GM12801 (cell line): ENCODE data around the gene HCK.

Experiments
- CTCF ChIP-seq: IDR thresholded peaks from one replicate; pipeline ENCODE4 v1.5.1; 2011; ENCODE audit warnings: control low read depth; ENCODE audit not compliant: insufficient read length; ENCODE audit errors: extremely low read depth

HCK gene

GRCh38 chr20:32111156-32111686 is 59.2 kb downstream of the HCK start:
- TF ChIP-seq CTCF = no peak

GRCh38 chr20:32111753-32112152 is 59.7 kb downstream of the HCK start:
- no peak for TF ChIP-seq CTCF

GRCh38 chr20:32112841-32113240 is 60.8 kb downstream of the HCK start:
- TF ChIP-seq CTCF = no peak

DNA sequence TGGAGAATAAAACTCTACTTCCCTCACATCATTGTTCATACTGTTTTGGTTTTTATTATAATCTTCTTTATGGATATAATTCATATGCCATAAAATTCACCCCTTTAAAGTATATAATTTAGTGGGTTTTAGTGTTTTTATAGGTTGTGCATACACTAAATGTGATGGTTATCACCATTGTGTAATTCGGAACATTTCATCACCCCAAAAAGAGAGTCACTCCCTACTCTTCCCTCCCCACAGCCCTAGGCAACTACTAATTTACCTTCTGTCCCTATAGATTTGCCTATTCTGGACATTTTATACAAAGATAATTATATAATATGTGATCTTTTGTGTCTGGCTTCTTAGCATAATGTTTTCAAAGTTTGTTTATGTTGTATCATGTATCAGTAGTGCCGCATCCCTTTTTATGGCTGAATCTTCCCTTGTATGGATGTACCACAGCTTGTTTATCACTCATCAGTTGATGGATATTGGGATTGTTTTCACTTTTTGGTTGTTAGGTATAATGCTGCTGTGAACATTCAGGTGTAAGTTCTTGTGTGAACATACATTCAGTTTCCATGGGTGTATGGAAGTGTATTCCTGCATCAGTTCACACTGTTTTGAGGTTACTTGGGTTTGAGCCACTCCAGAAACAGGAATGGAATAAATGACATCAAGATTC is 61.7 kb downstream of the HCK start:
- no peak for TF ChIP-seq CTCF

DNA sequence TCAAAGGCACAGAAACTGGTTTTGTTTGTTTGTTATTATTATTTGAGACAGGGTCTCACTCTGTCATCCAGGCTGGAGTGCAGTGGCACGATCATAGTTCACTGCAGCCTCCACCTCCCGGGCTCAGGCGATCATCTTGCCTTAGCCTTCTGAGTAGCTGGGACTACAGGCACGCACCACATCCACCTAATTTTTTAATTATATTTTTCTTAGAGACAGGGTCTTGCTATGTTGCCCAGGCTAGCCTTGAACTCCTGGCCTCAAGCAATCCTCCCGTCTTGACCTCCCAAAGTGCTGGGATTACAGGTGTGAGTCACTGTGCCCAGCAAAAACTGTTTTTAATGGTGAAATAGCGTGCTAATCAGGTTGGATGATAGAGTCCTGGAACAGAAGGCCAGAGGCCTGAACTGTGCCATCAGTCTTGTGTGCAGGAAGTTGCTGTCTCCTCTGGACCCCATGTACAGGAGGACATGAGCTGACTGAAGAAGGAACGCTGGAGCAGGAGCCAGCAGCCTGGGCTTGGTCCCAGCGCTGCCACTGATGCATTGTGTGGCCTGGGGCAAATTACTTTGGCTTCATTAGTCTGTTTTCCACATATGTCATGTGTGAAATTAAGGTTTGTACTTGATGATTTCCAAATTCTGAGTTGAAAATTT is 62.4 kb downstream of the HCK start:
- no peak for TF ChIP-seq CTCF

GRCh38 chr20:32115211-32115767 is 63.2 kb downstream of the HCK start:
- TF ChIP-seq CTCF = no peak

GRCh38 chr20:32116079-32116521 is 64.1 kb downstream of the HCK start:
- TF ChIP-seq CTCF = no peak
